Ishikawa (cell line): ENCODE measurements around the gene STX8.

Experiments
- CEBPB ChIP-seq: IDR thresholded peaks from 2 replicates; pipeline ENCODE4 v1.6.1; 2012
- CREB1 ChIP-seq: IDR thresholded peaks from 2 replicates; pipeline ENCODE4 v1.6.1; 2012; ENCODE audit warnings: low read depth
- USF1 ChIP-seq: IDR thresholded peaks from 2 replicates; pipeline ENCODE4 v1.6.1; 2012
- ZBTB7A ChIP-seq: IDR thresholded peaks from 2 replicates; pipeline ENCODE4 v1.6.1; 2012; ENCODE audit warnings: low read depth

GRCh38 chr17:9360677-9361081 lies 214.9 kb downstream of the STX8 start:
- no peak for TF ChIP-seq CEBPB
- TF ChIP-seq USF1, result no peak
- TF ChIP-seq ZBTB7A, result no peak
- no peak for TF ChIP-seq CREB1
